ENCODE measurements around the gene ASB8.

The ASB8 gene

GRCh38 chr12:48187916-48188695 lies 30.8 kb upstream of the ASB8 start:
- Mint-ChIP-seq H3K27me3 (peaks cover 6% of the 10 kb centered on the region), H3K9me3 (no peaks in the 10 kb centered on the region), H3K4me3 (no peak overlapping the region), H3K27ac (peak overlapping the region; percentile 1), H3K36me3 (no peaks in the 10 kb centered on the region), H3K4me1 (peaks cover 7% of the 10 kb centered on the region)

DNA sequence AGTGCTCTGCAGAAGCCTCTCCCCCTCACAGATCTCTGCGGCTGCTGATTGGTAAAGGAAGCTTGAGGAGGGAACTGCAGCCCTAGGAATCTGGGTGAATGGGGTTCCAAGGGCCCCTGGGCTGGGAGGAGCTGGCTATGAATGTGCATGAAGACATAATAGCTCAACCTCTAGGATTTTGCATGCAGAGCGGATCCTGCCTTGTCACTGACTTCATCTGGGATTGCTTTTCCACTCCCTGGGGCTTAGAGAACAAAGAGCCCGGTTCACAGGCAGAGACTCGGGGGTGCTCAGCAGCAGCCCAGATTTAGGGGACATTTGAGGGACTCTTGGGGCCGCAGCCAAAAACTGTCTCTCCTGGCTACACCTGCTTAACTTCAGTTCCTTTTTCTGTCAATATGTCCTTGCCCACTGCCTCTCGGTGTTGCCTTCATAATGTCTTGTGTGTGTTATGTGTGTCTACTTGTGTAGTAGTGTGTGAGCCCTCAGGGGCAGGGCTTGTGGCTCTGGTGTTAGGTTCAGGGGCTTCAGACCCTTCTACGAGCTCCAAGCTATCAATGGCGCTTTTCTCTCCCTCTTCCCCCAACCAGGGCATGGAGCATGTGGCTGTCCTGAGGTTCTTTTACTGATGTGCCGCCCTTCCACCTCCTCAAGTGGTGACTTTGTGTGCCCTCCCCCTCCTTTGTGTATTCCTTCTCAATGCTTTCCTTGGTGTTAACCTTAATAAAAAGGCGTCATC lies 28.0 kb upstream of the ASB8 start:
- H3K4me3 Mint-ChIP-seq, result peak overlapping the region; percentile 56
- H3K36me3 Mint-ChIP-seq, result no peaks in the 10 kb centered on the region
- no peak overlapping the region for H3K27ac Mint-ChIP-seq
- H3K4me1 Mint-ChIP-seq, result peaks cover 19% of the 10 kb centered on the region
- H3K9me3 Mint-ChIP-seq, result no peaks in the 10 kb centered on the region
- H3K27me3 Mint-ChIP-seq, result peaks cover 8% of the 10 kb centered on the region

DNA sequence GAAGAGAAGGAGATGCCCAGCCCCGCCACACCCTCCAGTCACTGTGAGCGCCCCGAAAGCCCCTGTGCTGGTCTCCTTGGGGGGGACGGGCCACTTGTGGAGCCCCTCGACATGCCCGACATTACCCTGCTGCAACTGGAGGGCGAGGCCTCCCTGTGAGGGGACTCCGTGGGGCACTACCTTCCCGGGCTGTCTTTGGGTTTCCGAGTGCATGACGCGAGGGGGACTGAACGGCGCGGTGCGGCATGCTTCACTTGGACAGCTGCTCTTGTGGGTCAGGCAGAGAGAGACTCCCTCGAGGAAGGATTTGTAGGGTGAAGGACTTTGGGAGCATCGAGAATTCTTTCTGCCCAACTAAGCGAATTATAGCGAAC lies 27.2 kb upstream of the ASB8 start:
- Mint-ChIP-seq H3K4me3 (no peak overlapping the region), H3K9me3 (no peaks in the 10 kb centered on the region), H3K27ac (no peak overlapping the region), H3K36me3 (no peaks in the 10 kb centered on the region), H3K4me1 (peaks cover 19% of the 10 kb centered on the region), H3K27me3 (peaks cover 10% of the 10 kb centered on the region)

DNA sequence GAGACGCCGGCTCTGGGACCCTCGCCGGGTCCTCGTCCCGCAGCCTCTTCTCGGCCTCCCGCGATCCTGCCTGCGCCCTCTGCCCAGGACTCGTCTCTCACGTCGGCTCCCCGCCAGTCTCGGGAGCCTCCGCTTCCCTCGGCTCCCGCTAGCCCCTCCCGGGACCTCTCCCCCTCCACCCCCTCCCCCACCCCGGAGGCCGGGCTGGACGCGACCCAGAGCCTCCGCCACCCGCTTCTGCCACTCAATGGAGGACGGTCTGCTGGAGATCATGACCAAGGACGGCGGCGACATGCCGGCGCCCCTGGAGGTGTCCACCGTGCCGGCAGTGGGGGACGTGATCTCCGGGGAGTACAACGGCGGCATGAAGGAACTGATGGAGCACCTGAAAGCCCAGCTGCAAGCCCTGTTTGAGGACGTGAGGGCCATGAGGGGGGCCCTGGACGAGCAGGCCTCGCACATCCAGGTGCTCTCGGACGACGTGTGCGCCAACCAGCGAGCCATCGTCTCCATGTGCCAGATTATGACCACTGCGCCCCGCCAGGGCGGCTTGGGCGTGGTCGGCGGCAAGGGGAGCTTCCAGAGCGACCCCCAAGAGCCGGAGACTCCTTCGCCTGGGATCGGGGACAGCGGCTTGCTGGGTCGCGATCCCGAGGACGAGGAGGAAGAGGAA lies 26.7 kb upstream of the ASB8 start:
- Mint-ChIP-seq H3K36me3 (no peaks in the 10 kb centered on the region), H3K4me3 (peak overlapping the region; percentile 92), H3K27me3 (peaks cover 10% of the 10 kb centered on the region), H3K9me3 (no peaks in the 10 kb centered on the region), H3K27ac (no peak overlapping the region), H3K4me1 (peaks cover 19% of the 10 kb centered on the region)

DNA sequence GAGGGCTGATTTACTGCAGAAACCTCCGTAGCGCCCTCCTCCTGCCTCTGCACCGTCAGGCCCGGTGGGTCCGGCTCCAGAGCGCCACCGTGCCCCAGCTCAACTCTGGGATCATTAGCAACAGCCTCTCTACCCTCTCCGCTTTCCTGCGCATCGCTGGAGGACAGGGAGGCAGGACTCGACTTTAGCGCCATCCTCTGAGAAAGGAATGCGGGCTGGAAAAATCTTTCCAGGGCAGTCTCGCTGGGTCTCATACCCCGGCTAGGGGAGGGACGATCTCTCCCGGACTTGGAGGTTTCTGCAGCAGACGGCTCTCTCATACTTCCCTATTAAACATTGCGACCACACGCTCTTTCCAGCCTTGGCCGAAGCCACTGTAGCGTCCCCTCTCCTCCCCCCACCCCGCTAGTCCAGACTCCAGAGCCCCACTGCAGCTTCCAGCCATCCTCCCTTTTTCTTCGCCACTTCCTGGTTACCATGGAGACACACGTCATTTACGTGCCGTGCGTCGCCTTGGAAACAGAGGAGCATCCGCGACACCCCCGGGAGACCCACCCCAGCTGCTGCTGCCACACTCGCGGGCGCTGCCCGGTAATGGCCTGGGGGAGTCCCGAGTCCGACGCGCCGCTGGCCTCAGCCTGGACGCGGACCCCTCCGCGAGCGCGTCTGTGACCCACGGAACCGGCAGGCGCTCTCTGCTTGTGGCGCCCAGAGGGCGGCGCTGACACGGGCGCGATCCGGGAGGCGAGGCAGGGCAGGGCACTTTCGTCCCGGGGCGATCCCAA lies 26.0 kb upstream of the ASB8 start, which contains the start of gene CCDC184:
CCDC184 (plus strand) TSS at position 554 of the 785 bp plus-strand sequence. CDS start 479 bp downstream, outside the sequence.
- H3K36me3 Mint-ChIP-seq, result no peaks in the 10 kb centered on the region
- H3K27me3 Mint-ChIP-seq, result peaks cover 10% of the 10 kb centered on the region
- H3K4me3 Mint-ChIP-seq, result peak within 1 kb of the TSS; percentile 92
- H3K9me3 Mint-ChIP-seq, result no peaks in the 10 kb centered on the region
- H3K27ac Mint-ChIP-seq, result peak within 1 kb of the TSS; percentile 61
- H3K4me1 Mint-ChIP-seq, result peaks cover 19% of the 10 kb centered on the region

GRCh38 chr12:48182631-48183030 lies 25.3 kb upstream of the ASB8 start:
- Mint-ChIP-seq H3K4me3 (peak overlapping the region; percentile 92), H3K4me1 (peaks cover 19% of the 10 kb centered on the region), H3K36me3 (no peaks in the 10 kb centered on the region), H3K27me3 (peaks cover 11% of the 10 kb centered on the region), H3K27ac (no peak overlapping the region), H3K9me3 (no peaks in the 10 kb centered on the region)

- Mint-ChIP-seq H3K27me3 (peaks cover 11% of the 10 kb centered on the region), H3K4me3 (no peak overlapping the region), H3K9me3 (no peaks in the 10 kb centered on the region), H3K27ac (peak overlapping the region; percentile 61), H3K4me1 (peaks cover 23% of the 10 kb centered on the region), H3K36me3 (no peaks in the 10 kb centered on the region)
Measured at GRCh38 chr12:48180857-48181495, 23.7 kb upstream of the ASB8 start.

DNA sequence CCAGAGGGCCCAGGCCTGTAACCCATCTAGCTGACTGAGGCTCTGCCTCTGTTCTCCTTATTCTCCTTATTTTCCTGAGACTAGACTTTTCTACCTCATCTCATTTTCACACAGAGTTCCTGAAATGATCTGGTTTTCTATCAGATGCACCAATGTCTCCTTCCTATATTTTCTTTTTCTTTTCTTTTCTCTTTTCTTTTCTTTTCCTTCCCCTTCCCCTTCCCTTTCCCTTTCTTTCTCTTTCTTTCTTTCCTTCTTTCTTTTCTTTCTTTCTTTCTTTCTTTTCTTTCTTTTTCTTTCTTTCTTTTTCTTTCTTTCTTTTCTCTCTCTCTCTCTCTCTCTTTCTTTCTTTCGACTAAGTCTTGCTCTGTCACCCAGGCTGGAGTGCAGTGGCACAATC lies 23.1 kb upstream of the ASB8 start:
- peaks cover 8% of the 10 kb centered on the region for H3K27me3 Mint-ChIP-seq

DNA sequence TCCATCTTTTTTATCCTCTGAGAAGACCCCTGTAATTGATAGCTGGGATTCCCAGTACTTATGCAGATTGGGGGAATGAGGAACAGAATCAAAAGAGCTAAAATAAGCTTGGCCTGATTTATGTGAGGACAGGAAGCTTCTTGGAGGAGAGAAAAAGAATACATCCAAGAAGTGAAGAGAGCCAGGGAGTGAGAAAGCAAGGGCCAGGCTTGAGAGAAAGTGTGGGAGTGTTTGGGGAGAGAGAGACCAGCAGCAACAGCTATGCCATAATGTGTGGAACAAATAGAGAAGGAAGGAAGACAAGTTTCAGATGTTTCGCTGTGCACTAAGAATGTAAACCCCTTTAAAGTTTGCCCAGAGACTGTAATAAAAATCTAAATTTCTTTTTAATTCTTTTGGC lies 22.2 kb upstream of the ASB8 start:
- H3K9me3 Mint-ChIP-seq, result no peaks in the 10 kb centered on the region
- no peaks in the 10 kb centered on the region for H3K36me3 Mint-ChIP-seq
- H3K4me1 Mint-ChIP-seq, result peaks cover 25% of the 10 kb centered on the region
- no peak overlapping the region for H3K4me3 Mint-ChIP-seq
- H3K27ac Mint-ChIP-seq, result no peak overlapping the region
- peaks cover 6% of the 10 kb centered on the region for H3K27me3 Mint-ChIP-seq

More for the DNA sequence above, 23.1 kb upstream of the ASB8 start:
- Mint-ChIP-seq H3K36me3 (no peaks in the 10 kb centered on the region), H3K4me3 (no peak overlapping the region), H3K9me3 (no peaks in the 10 kb centered on the region), H3K27ac (peak overlapping the region; percentile 61), H3K4me1 (peaks cover 25% of the 10 kb centered on the region)

DNA sequence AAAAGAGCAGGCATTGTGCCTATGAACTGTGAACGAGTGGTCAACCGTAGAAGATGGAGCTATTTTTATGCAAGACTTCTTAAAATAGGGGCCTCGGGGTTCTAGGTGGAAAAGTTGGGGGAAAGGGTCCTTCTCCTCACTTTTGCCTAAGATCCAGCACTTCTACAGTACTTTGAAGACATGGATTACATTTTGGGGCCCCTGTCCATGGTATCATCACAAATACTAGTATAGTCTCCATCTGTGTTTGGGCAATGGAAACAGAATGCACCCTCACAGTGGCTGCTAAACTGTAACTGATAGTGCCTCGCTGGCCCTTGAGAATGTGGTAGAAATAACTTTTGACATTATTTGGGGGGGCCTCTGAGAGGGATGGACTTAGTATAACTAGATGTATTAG lies 20.7 kb upstream of the ASB8 start:
- Mint-ChIP-seq H3K9me3 (no peaks in the 10 kb centered on the region), H3K4me3 (no peak overlapping the region), H3K27ac (no peak overlapping the region), H3K36me3 (no peaks in the 10 kb centered on the region), H3K4me1 (peaks cover 20% of the 10 kb centered on the region), H3K27me3 (peaks cover 5% of the 10 kb centered on the region)

GRCh38 chr12:48176417-48176751 lies 19.1 kb upstream of the ASB8 start:
- Mint-ChIP-seq H3K27me3 (peaks cover 5% of the 10 kb centered on the region), H3K4me1 (peaks cover 10% of the 10 kb centered on the region), H3K27ac (no peak overlapping the region), H3K9me3 (no peaks in the 10 kb centered on the region), H3K4me3 (no peak overlapping the region), H3K36me3 (no peaks in the 10 kb centered on the region)

DNA sequence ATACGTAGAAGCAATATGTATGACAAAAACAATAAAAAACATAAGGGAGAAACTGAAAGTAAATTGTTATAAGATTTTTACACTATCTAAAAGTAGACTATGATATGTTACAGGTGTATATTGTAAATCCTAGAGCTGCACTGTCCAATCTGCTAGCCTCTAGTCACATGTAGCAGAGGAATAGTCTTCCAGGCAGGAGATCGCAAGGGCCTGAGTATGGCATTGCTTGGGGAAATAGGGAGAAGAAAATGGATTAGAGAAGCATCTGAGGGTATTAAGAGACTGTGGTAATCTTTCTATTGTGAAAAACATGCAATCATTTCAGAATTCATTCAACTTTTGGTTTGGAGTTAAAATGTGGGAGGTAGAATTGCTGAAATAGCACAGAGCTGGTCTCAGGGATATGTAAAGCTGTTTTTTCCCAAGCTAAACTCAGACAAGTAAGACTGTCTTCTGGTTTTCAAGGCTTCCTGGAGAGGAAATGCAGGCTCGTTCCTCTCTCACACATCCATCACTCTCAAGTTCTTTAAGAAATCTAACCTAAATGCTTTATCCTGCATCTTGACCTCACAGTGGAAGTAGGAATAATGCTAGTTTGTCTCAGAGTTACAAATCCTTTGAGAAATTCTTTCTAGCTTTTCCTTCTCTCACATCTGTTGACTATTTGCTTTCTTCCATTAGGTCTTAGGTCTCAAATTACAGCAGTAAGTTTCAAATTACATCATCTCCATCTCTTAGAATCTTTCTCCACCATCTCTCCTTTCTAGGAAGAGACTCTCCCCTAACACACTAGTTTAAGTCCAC lies 18.5 kb upstream of the ASB8 start:
- Mint-ChIP-seq H3K27me3 (peaks cover 3% of the 10 kb centered on the region), H3K4me1 (peaks cover 10% of the 10 kb centered on the region), H3K4me3 (no peak overlapping the region), H3K27ac (no peak overlapping the region), H3K9me3 (no peaks in the 10 kb centered on the region), H3K36me3 (no peaks in the 10 kb centered on the region)

DNA sequence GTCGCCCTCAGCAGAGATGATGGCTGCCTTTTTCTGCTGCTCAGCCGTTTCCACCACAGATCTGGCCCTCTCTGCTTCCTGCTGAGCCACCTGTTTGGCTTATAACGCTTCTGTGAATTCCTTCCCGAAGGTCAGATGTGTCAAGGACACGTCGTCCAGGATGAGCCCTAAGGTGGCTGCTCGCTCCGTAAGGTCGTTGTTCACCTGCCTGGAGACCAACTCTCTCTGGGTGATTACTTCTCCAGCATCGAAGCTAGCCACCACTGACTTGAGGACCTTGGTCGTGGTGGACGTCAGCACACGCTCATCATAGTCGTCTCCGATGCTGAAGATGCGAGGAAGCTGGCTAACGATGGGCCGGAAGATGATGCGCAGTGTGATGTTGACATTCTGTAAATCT lies 11.7 kb upstream of the ASB8 start:
- H3K36me3 Mint-ChIP-seq, result no peaks in the 10 kb centered on the region
- H3K4me1 Mint-ChIP-seq, result no peaks in the 10 kb centered on the region
- peaks cover 4% of the 10 kb centered on the region for H3K27me3 Mint-ChIP-seq
- no peak overlapping the region for H3K27ac Mint-ChIP-seq
- no peaks in the 10 kb centered on the region for H3K9me3 Mint-ChIP-seq
- no peak overlapping the region for H3K4me3 Mint-ChIP-seq

Data from activated naive CD4-positive, alpha-beta T cell treated with anti-CD3 and anti-CD28 coated beads, Interleukin-2, amount 50 U/mL, for 24 hours (primary cell).